H1 (cell line): Measurements from ENCODE around the gene CEP120. TPM values are rescaled to one million over a fixed set of nuclear protein-coding genes. Genes with fewer than 3 reads are reported as not detected.

Experiments
- CTCF ChIA-PET: fragments of 300-600 bp; sonication (Branson Sonifier 250); formaldehyde crosslinking; loops from one replicate; lab custom pipeline; 2021; ENCODE audit not compliant: partially characterized antibody; lab: Charles Lee
- POLR2A ChIA-PET: fragments of 300-600 bp; sonication (Branson Sonifier 250); formaldehyde crosslinking; loops from one replicate; lab custom pipeline; 2021; ENCODE audit warnings: inconsistent platforms; ENCODE audit not compliant: partially characterized antibody; lab: Charles Lee
- DNase-seq, 2 experiments: peaks; one replicate each; pipeline versions ENCODE4 v3.0.0 to v3.0.0-alpha.2; 2010 to 2022; ENCODE audit warnings: low spot score in 2 of 2, low read depth in 1 of 2, mixed read lengths in 1 of 2
- FAIRE-seq: peaks from 2 replicates; lab custom pipeline; 2011; peaks lifted over from hg19 to GRCh38; lab: Jason Lieb, UNC
- H2AFZ ChIP-seq: 2 replicates; pipeline ENCODE4 v1.8.1; 2012; ENCODE audit warnings: low read length, inconsistent platforms
- H2AK5ac ChIP-seq: 2 replicates; pipeline ENCODE4 v1.6.1; 2013; ENCODE audit warnings: low read depth, low read length
- H2BK120ac ChIP-seq: replicated peaks from 2 replicates; pipeline ENCODE3; 2013; ENCODE audit warnings: low read depth, low read length, inconsistent platforms
- H2BK12ac ChIP-seq: 2 replicates; pipeline ENCODE4 v1.6.1; 2013; ENCODE audit warnings: low read depth, low read length
- H2BK15ac ChIP-seq: 2 replicates; pipeline ENCODE4 v1.6.1; 2013; ENCODE audit warnings: low read length
- H2BK20ac ChIP-seq: 2 replicates; pipeline ENCODE4 v1.6.1; 2013; ENCODE audit warnings: low read length
- H2BK5ac ChIP-seq: 2 replicates; pipeline ENCODE4 v1.6.1; 2013; ENCODE audit warnings: low read depth, low read length
- H3K14ac ChIP-seq: 2 replicates; pipeline ENCODE4 v1.6.1; 2013; ENCODE audit warnings: inconsistent platforms; ENCODE audit not compliant: insufficient read length
- H3K18ac ChIP-seq: 2 replicates; pipeline ENCODE4 v1.6.1; 2013; ENCODE audit warnings: low read length; ENCODE audit errors: extremely low read depth
- H3K23ac ChIP-seq: 2 replicates; pipeline ENCODE4 v1.6.1; 2013; ENCODE audit warnings: inconsistent platforms; ENCODE audit not compliant: insufficient read length
- H3K23me2 ChIP-seq: 2 replicates; pipeline ENCODE4 v1.6.1; 2013; ENCODE audit warnings: low read depth, low read length
- H3K27ac ChIP-seq: 2 replicates; pipeline ENCODE4 v1.6.1; 2011; ENCODE audit warnings: low read depth, low read length, inconsistent platforms
- H3K27me3 ChIP-seq, 4 experiments: replicated peaks in 1 of 4; 1 replicate in 1 of 4; 2 replicates in 3 of 4; pipeline versions ENCODE4 v1.6.1 to v1.8.1; 2011 to 2013; ENCODE audit warnings: low read length in 3 of 4, mild to moderate bottlenecking in 3 of 4, inconsistent platforms in 2 of 4, mixed read lengths in 2 of 4, moderate library complexity in 1 of 4; ENCODE audit not compliant: control insufficient read depth in 3 of 4, insufficient read depth in 3 of 4; ENCODE audit errors: extremely low read depth in 1 of 4
- H3K36me3 ChIP-seq, 4 experiments: 2 replicates each; pipeline versions ENCODE4 v1.6.1 to v1.8.1; 2011 to 2013; ENCODE audit warnings: mild to moderate bottlenecking in 4 of 4, low read length in 3 of 4, moderate library complexity in 2 of 4, control low read depth in 1 of 4, inconsistent platforms in 1 of 4; ENCODE audit not compliant: insufficient read depth in 4 of 4, control insufficient read depth in 2 of 4
- H3K4ac ChIP-seq: replicated peaks from 2 replicates; pipeline ENCODE3; 2013; ENCODE audit warnings: low read length, low read depth, mixed read lengths, inconsistent platforms; ENCODE audit not compliant: insufficient read length
- H3K4me1 ChIP-seq, 4 experiments: replicated peaks in 1 of 4; 1 replicate in 1 of 4; 2 replicates in 3 of 4; pipeline versions ENCODE4 v1.6.1 to v1.8.1; 2011 to 2013; ENCODE audit warnings: low read length in 3 of 4, inconsistent platforms in 2 of 4, mixed read lengths in 1 of 4; ENCODE audit not compliant: insufficient read depth in 4 of 4, control insufficient read depth in 3 of 4
- H3K4me2 ChIP-seq, 2 experiments: 2 replicates each; pipeline versions ENCODE4 v1.6.1 to v1.8.1; 2011 to 2013; ENCODE audit warnings: low read depth in 2 of 2, low read length in 2 of 2, control low read depth in 1 of 2, inconsistent platforms in 1 of 2, mild to moderate bottlenecking in 1 of 2; ENCODE audit not compliant: insufficient read depth in 1 of 2
- H3K4me3 ChIP-seq, 4 experiments: fragments of 200-600, 300-600 bp in 1 of 4; sonication (generic), shearing (Covaris generic), sonication (Bioruptor Twin) in 1 of 4; 2 replicates each; pipeline versions ENCODE4 v1.5.1 to v1.8.1; 2011 to 2016; ENCODE audit warnings: low read length in 4 of 4, low read depth in 3 of 4, control low read depth in 2 of 4, inconsistent platforms in 2 of 4, mild to moderate bottlenecking in 2 of 4, mixed read lengths in 1 of 4, moderate library complexity in 1 of 4; ENCODE audit not compliant: insufficient read depth in 2 of 4; ENCODE audit errors: extremely low read depth in 1 of 4
- H3K56ac ChIP-seq: replicated peaks from 2 replicates; pipeline ENCODE3; 2013; ENCODE audit warnings: low read depth, mild to moderate bottlenecking, mixed read lengths, low read length, inconsistent platforms; ENCODE audit not compliant: insufficient read length
- H3K79me1 ChIP-seq: 2 replicates; pipeline ENCODE4 v1.6.1; 2013; ENCODE audit warnings: low read depth, low read length, control low read depth
- H3K79me2 ChIP-seq, 2 experiments: 2 replicates each; pipeline versions ENCODE4 v1.6.1 to v1.8.1; 2012 to 2013; ENCODE audit warnings: low read length in 2 of 2, mild to moderate bottlenecking in 2 of 2, inconsistent platforms in 1 of 2; ENCODE audit not compliant: insufficient read depth in 2 of 2, control insufficient read depth in 1 of 2
- H3K9ac ChIP-seq, 4 experiments: replicated peaks in 1 of 4; 1 replicate in 1 of 4; 2 replicates in 3 of 4; pipeline versions ENCODE4 v1.6.1 to v1.8.1; 2011 to 2013; ENCODE audit warnings: low read depth in 3 of 4, low read length in 3 of 4, control low read depth in 2 of 4, mild to moderate bottlenecking in 2 of 4, moderate library complexity in 2 of 4, inconsistent platforms in 1 of 4; ENCODE audit errors: extremely low read depth in 1 of 4
- H3K9me3 ChIP-seq, 2 experiments: 2 replicates each; pipeline versions ENCODE4 v1.6.1 to v1.8.1; 2012 to 2013; ENCODE audit warnings: mild to moderate bottlenecking in 2 of 2, moderate library complexity in 2 of 2, control low read depth in 1 of 2, inconsistent platforms in 1 of 2, low read depth in 1 of 2, low read length in 1 of 2, mixed read lengths in 1 of 2; ENCODE audit not compliant: insufficient read depth in 2 of 2
- H4K20me1 ChIP-seq, 2 experiments: replicated peaks in 1 of 2; 2 replicates each; pipeline versions ENCODE3 to v1.8.1; 2011 to 2013; ENCODE audit warnings: inconsistent platforms in 2 of 2, low read length in 2 of 2, mild to moderate bottlenecking in 1 of 2; ENCODE audit not compliant: insufficient read depth in 2 of 2, control insufficient read depth in 1 of 2
- H4K5ac ChIP-seq: 2 replicates; pipeline ENCODE4 v1.6.1; 2013; ENCODE audit warnings: low read length, low read depth, mixed read lengths, inconsistent platforms; ENCODE audit not compliant: insufficient read length
- H4K8ac ChIP-seq: 2 replicates; pipeline ENCODE4 v1.8.0; 2013; ENCODE audit warnings: mild to moderate bottlenecking, moderate library complexity, low read length, inconsistent platforms; ENCODE audit not compliant: insufficient read depth; ENCODE audit errors: extremely low read depth
- H4K91ac ChIP-seq: replicated peaks from 2 replicates; pipeline ENCODE3; 2013; ENCODE audit warnings: low read length, mixed read lengths, inconsistent platforms; ENCODE audit not compliant: insufficient read length
- ATF3 ChIP-seq: IDR thresholded peaks from 2 replicates; pipeline ENCODE4 v1.6.1; 2011; ENCODE audit warnings: low read depth, mild to moderate bottlenecking, low read length; ENCODE audit not compliant: insufficient read depth
- FOSL1 ChIP-seq: IDR thresholded peaks from 2 replicates; pipeline ENCODE4 v1.6.1; 2011; ENCODE audit warnings: mild to moderate bottlenecking, low read depth, low read length, moderate library complexity; ENCODE audit not compliant: insufficient read depth
- POLR2A ChIP-seq, 2 experiments: IDR thresholded peaks; 1 replicate in 1 of 2; 2 replicates in 1 of 2; pipeline ENCODE4 v1.6.1; 2011; ENCODE audit warnings: low read depth in 2 of 2, low read length in 2 of 2, mild to moderate bottlenecking in 2 of 2; ENCODE audit errors: control extremely low read depth in 1 of 2
- USF2 ChIP-seq: IDR thresholded peaks from 2 replicates; pipeline ENCODE4 v1.6.1; 2011; ENCODE audit warnings: low read length, improper control_type of control experiment
- WGBS, 2 experiments: shearing (Covaris generic) in 1 of 2; methylation state at CpG; one replicate each; pipeline versions ENCODE4 v1.1.6 to v1.1.7; 2013 to 2015; ENCODE audit warnings: low lambda C conversion rate in 2 of 2, mixed read lengths in 2 of 2, inconsistent platforms in 1 of 2, low coverage in 1 of 2, missing lambda C conversion rate in 1 of 2; ENCODE audit not compliant: insufficient replicate concordance in 2 of 2, insufficient coverage in 1 of 2, insufficient read length in 1 of 2; ENCODE audit errors: extremely low coverage in 1 of 2, missing lambda C conversion rate in 1 of 2; 5-methylcytosine and 5-hydroxymethylcytosine counted together
- polyA plus RNA-seq, 7 experiments: library from polyadenylated mRNA; depleted of rRNA in 3 of 7; stranded (reverse) in 5 of 7; unstranded in 2 of 7; fragments of >200 nt in 5 of 7; fragments of 200-250 nt in 2 of 7; gene quantifications; 1 replicate in 5 of 7; 2 replicates in 1 of 7; 4 replicates in 1 of 7; pipeline versions ENCODE4 v1.2.1 to v1.2.3, GENCODE V29; 2011 to 2013; ENCODE audit warnings: missing spikeins in 2 of 7, mixed read lengths in 2 of 7
- total RNA-seq: library from RNA; stranded (reverse); fragmentation: NEBNext Ultra II Directional; extraction: Animal tissue kit (Norgen Biotek cat#: 25700); gene quantifications from 2 replicates; pipeline ENCODE4 v1.2.1, GENCODE V29; 2021

Gene CEP120
- total and polyA plus RNA-seq, 2 of the 8 experiments (the other 6 are each of a cell fraction or from before 2014, with no cell fraction given) = 9.3 to 17.9 TPM

GRCh38 chr5:123460296-123460729, 37.1 kb upstream of the CEP120 start:
- TF ChIP-seq ATF3 (no peak), POLR2A (IDR thresholded peaks at IDR 0.05; ENCODE audit: control extremely low read depth in 1 of 2, low read depth in 2 of 2, low read length in 2 of 2) (no peak), USF2 (no peak), FOSL1 (no peak)
- TF ChIP-seq, all 59 proteins: peak for 0
- peak; percentile 66 for FAIRE-seq

More at GRCh38 chr5:123460296-123460729, 37.1 kb upstream of the CEP120 start:
- Histone ChIP-seq H2BK5ac (no peak overlapping the region), H4K20me1 (no peaks in the 10 kb centered on the region), H3K27me3 (no peaks in the 10 kb centered on the region), H4K8ac (no peak overlapping the region), H3K27ac (no peak overlapping the region), H3K36me3 (no peaks in the 10 kb centered on the region), H2AFZ (no peak overlapping the region), H3K23ac (no peak overlapping the region), H2BK12ac (no peak overlapping the region), H3K14ac (no peak overlapping the region), H3K9ac (no peak overlapping the region), H4K91ac (no peak overlapping the region), H2BK120ac (no peak overlapping the region), H3K79me1 (no peaks in the 10 kb centered on the region), H3K9me3 (no peaks in the 10 kb centered on the region), H3K4me2 (0 out of 4 replicates have a peak overlapping the region, but pooled peaks of 1 of the 2 experiments have one; percentile 8), H3K4ac (no peak overlapping the region), H3K23me2 (no peaks in the 10 kb centered on the region), H3K4me3 (no peak overlapping the region), H3K79me2 (no peaks in the 10 kb centered on the region), H3K4me1 (no peaks in the 10 kb centered on the region), H4K5ac (no peak overlapping the region), H3K18ac (no peak overlapping the region), H2BK20ac (no peak overlapping the region), H3K56ac (no peak overlapping the region), H2BK15ac (no peak overlapping the region), H2AK5ac (no peak overlapping the region)
- WGBS, 2 experiments = 45% methylated on average over 2 of the region's 2 CpGs; no CpG with 5 or more reads in 1 of the 2 experiments
- CTCF ChIA-PET = no interaction called here
- no peak for DNase-seq
- POLR2A ChIA-PET = interaction anchor here (0.8 kb wide), 1 partner anchor 52 kb away, joined by 3 read pairs; the partner anchor contains the start of gene CSNK1G3
